IMR-90 (cell line): ENCODE measurements around the gene LINC00305. TPM values are rescaled to one million over a fixed set of nuclear protein-coding genes. Genes with fewer than 3 reads are reported as not detected.

Source experiments
- ATAC-seq: fragments of 200-7000 bp; cut with Tn5 transposase; 2 replicates; pipeline ENCODE4 v1.9.1; 2020; ENCODE audit warnings: low read depth, mild to moderate bottlenecking, moderate library complexity
- BruUV-seq: library from RNA; stranded (reverse); fragments of 400-500 nt; replicated peaks from 2 replicates; lab custom pipeline; 2021; lab: Mats Ljungman, UMichigan
- CTCF ChIA-PET: fragments of 300-600 bp; formaldehyde crosslinking; extraction: SDS; loops from one replicate; lab custom pipeline; 2021; ENCODE audit warnings: antibody characterized with exemption; lab: Yijun Ruan, JAX
- POLR2A ChIA-PET: fragments of 300-600 bp; sonication (Branson Sonifier 250); formaldehyde crosslinking; loops from one replicate; lab custom pipeline; 2022; ENCODE audit warnings: antibody characterized with exemption; ENCODE audit not compliant: unreplicated experiment; lab: Charles Lee
- DNase-seq: peaks from one replicate; pipeline ENCODE4 v3.0.0; 2013
- H2AFZ ChIP-seq: replicated peaks from 2 replicates; pipeline ENCODE3; 2013; ENCODE audit warnings: low read length, mild to moderate bottlenecking; ENCODE audit not compliant: poor library complexity
- H2AK5ac ChIP-seq: 2 replicates; pipeline ENCODE4 v1.6.1; 2013; ENCODE audit warnings: low read depth, low read length, inconsistent platforms
- H2AK9ac ChIP-seq: replicated peaks from 2 replicates; pipeline ENCODE3; 2013; ENCODE audit warnings: mild to moderate bottlenecking, low read depth, low read length, moderate library complexity; ENCODE audit not compliant: poor library complexity
- H2BK120ac ChIP-seq: 2 replicates; pipeline ENCODE4 v1.6.1; 2013; ENCODE audit warnings: low read depth, low read length, inconsistent platforms
- H2BK15ac ChIP-seq: 3 replicates; pipeline ENCODE4 v1.6.1; 2013; ENCODE audit warnings: low read depth, low read length, inconsistent platforms
- H2BK20ac ChIP-seq: 2 replicates; pipeline ENCODE4 v1.6.1; 2013; ENCODE audit warnings: low read depth, mild to moderate bottlenecking, inconsistent platforms, low read length, moderate library complexity
- H2BK5ac ChIP-seq: 2 replicates; pipeline ENCODE4 v1.6.1; 2013; ENCODE audit warnings: mild to moderate bottlenecking, low read depth, low read length, inconsistent platforms; ENCODE audit not compliant: poor library complexity, severe bottlenecking
- H3K14ac ChIP-seq: replicated peaks from 2 replicates; pipeline ENCODE4 v1.6.1; 2013; ENCODE audit warnings: low read depth, low read length, inconsistent platforms
- H3K18ac ChIP-seq: 2 replicates; pipeline ENCODE4 v1.6.1; 2013; ENCODE audit warnings: low read depth, low read length, control low read depth
- H3K23ac ChIP-seq: 2 replicates; pipeline ENCODE4 v1.6.1; 2013; ENCODE audit warnings: low read depth, low read length, inconsistent platforms
- H3K27ac ChIP-seq: 2 replicates; pipeline ENCODE4 v1.5.1; 2013; ENCODE audit warnings: mild to moderate bottlenecking, control low read depth, low read length; ENCODE audit not compliant: insufficient read depth
- H3K27me3 ChIP-seq: 2 replicates; pipeline ENCODE4 v1.6.1; 2013; ENCODE audit warnings: low read length; ENCODE audit not compliant: control insufficient read depth, insufficient read depth
- H3K36me3 ChIP-seq: 2 replicates; pipeline ENCODE4 v1.6.1; 2013; ENCODE audit warnings: low read length, mixed read lengths; ENCODE audit not compliant: control insufficient read depth, insufficient read depth
- H3K4ac ChIP-seq: 2 replicates; pipeline ENCODE4 v1.6.1; 2013; ENCODE audit warnings: low read depth, low read length, inconsistent platforms
- H3K4me1 ChIP-seq: 2 replicates; pipeline ENCODE4 v1.6.1; 2013; ENCODE audit warnings: low read length, mixed read lengths; ENCODE audit not compliant: control insufficient read depth, insufficient read depth
- H3K4me2 ChIP-seq: 2 replicates; pipeline ENCODE4 v1.6.1; 2013; ENCODE audit warnings: low read depth, mild to moderate bottlenecking, control low read depth, low read length, moderate library complexity
- H3K4me3 ChIP-seq: 2 replicates; pipeline ENCODE4 v1.5.1; 2013; ENCODE audit warnings: low read depth, mild to moderate bottlenecking, control low read depth, low read length, moderate library complexity; ENCODE audit not compliant: insufficient read depth
- H3K56ac ChIP-seq: 2 replicates; pipeline ENCODE4 v1.6.1; 2013; ENCODE audit warnings: low read length, inconsistent platforms; ENCODE audit not compliant: insufficient read depth; ENCODE audit errors: extremely low read depth
- H3K79me1 ChIP-seq, 2 experiments: 2 replicates each; pipeline ENCODE4 v1.6.1; 2013; ENCODE audit warnings: low read length in 2 of 2, inconsistent platforms in 1 of 2, low read depth in 1 of 2
- H3K9ac ChIP-seq: 2 replicates; pipeline ENCODE4 v1.6.1; 2013; ENCODE audit warnings: low read depth, low read length, control low read depth
- H3K9me1 ChIP-seq: 2 replicates; pipeline ENCODE4 v1.6.1; 2013; ENCODE audit warnings: low read length, inconsistent platforms; ENCODE audit not compliant: insufficient read depth
- H3K9me3 ChIP-seq: 2 replicates; pipeline ENCODE4 v1.6.1; 2013; ENCODE audit warnings: low read length; ENCODE audit not compliant: control insufficient read depth, insufficient read depth
- H4K20me1 ChIP-seq: 2 replicates; pipeline ENCODE4 v1.6.1; 2013; ENCODE audit warnings: low read length, inconsistent platforms; ENCODE audit not compliant: insufficient read depth
- H4K5ac ChIP-seq: 2 replicates; pipeline ENCODE4 v1.6.1; 2013; ENCODE audit warnings: mild to moderate bottlenecking, low read depth, low read length, control low read depth
- H4K8ac ChIP-seq, 2 experiments: 2 replicates each; pipeline ENCODE4 v1.6.1; 2013; ENCODE audit warnings: low read depth in 2 of 2, low read length in 2 of 2, control low read depth in 1 of 2, inconsistent platforms in 1 of 2
- H4K91ac ChIP-seq: 2 replicates; pipeline ENCODE4 v1.6.1; 2013; ENCODE audit warnings: low read depth, low read length, inconsistent platforms; ENCODE audit not compliant: insufficient read depth
- BHLHE40 ChIP-seq: fragments of 150-350 bp; IDR thresholded peaks from 2 replicates; pipeline ENCODE4 v1.6.1; 2016; ENCODE audit warnings: mild to moderate bottlenecking, low read depth, low read length
- CEBPB ChIP-seq: IDR thresholded peaks from 2 replicates; pipeline ENCODE4 v1.6.1; 2012; ENCODE audit warnings: low read depth, low read length, improper control_type of control experiment
- CHD1 ChIP-seq: IDR thresholded peaks from 2 replicates; pipeline ENCODE4 v1.6.1; 2012; ENCODE audit warnings: low read depth, low read length, improper control_type of control experiment
- ELK1 ChIP-seq: fragments of 150-350 bp; IDR thresholded peaks from 2 replicates; pipeline ENCODE4 v1.6.1; 2016; ENCODE audit warnings: low read depth, mild to moderate bottlenecking, low read length, moderate library complexity, borderline replicate concordance
- FOS ChIP-seq: fragments of 150-350 bp; IDR thresholded peaks from 2 replicates; pipeline ENCODE4 v1.6.1; 2016; ENCODE audit warnings: low read depth, low read length
- MAFK ChIP-seq: IDR thresholded peaks from 2 replicates; pipeline ENCODE4 v1.6.1; 2012; ENCODE audit warnings: low read depth, low read length, improper control_type of control experiment
- MAZ ChIP-seq: IDR thresholded peaks from 2 replicates; pipeline ENCODE4 v1.6.1; 2012; ENCODE audit warnings: low read depth, mild to moderate bottlenecking, low read length, improper control_type of control experiment, moderate library complexity, borderline replicate concordance
- MXI1 ChIP-seq: IDR thresholded peaks from 2 replicates; pipeline ENCODE4 v1.6.1; 2012; ENCODE audit warnings: low read depth, mild to moderate bottlenecking, low read length, moderate library complexity, borderline replicate concordance
- NFE2L2 ChIP-seq: fragments of 150-350 bp; IDR thresholded peaks from 2 replicates; pipeline ENCODE4 v1.6.1; 2016; ENCODE audit warnings: low read depth, mild to moderate bottlenecking, low read length
- POLR2A ChIP-seq: IDR thresholded peaks from 2 replicates; pipeline ENCODE4 v1.6.1; 2012; ENCODE audit warnings: mild to moderate bottlenecking, low read depth, low read length
- RAD21 ChIP-seq: IDR thresholded peaks from 2 replicates; pipeline ENCODE4 v1.6.1; 2012; ENCODE audit warnings: low read length, improper control_type of control experiment
- RCOR1 ChIP-seq: IDR thresholded peaks from 2 replicates; pipeline ENCODE4 v1.6.1; 2012; ENCODE audit warnings: mild to moderate bottlenecking, low read length, improper control_type of control experiment; ENCODE audit not compliant: insufficient replicate concordance
- RFX5 ChIP-seq: IDR thresholded peaks from 2 replicates; pipeline ENCODE4 v1.8.0; 2012; ENCODE audit warnings: low read depth, mild to moderate bottlenecking, low read length, moderate library complexity
- SMC3 ChIP-seq: fragments of 150-350 bp; IDR thresholded peaks from 2 replicates; pipeline ENCODE4 v1.6.1; 2016; ENCODE audit warnings: low read depth, mild to moderate bottlenecking, antibody characterized with exemption, low read length, moderate library complexity
- USF2 ChIP-seq: fragments of 150-350 bp; IDR thresholded peaks from 2 replicates; pipeline ENCODE4 v1.6.1; 2017; ENCODE audit warnings: mild to moderate bottlenecking, antibody characterized with exemption, low read length, low read depth
- WGBS, 2 experiments: methylation state at CpG; one replicate each; pipeline versions ENCODE4 v1.1.5 to v1.1.7; 2013; ENCODE audit warnings: missing lambda C conversion rate in 2 of 2; ENCODE audit not compliant: insufficient read length in 1 of 2; ENCODE audit errors: extremely low coverage in 2 of 2; 5-methylcytosine and 5-hydroxymethylcytosine counted together
- dilution Hi-C: fragments of 300-500 bp; cut with HindIII; formaldehyde crosslinking; loops from one replicate; pipeline ENCODE4 v1.14.3; 2018; ENCODE audit warnings: low sequenced_read_pairs; ENCODE audit not compliant: unreplicated experiment
- in situ Hi-C: fragments of 300-500 bp; cut with MboI; formaldehyde crosslinking; loops from 3 replicates; pipeline ENCODE4 v1.14.3; 2019; ENCODE audit warnings: low sequenced_read_pairs, inconsistent platforms, mixed read lengths
- intact Hi-C: fragments of 100-400 bp; cut with micrococcal nuclease; formaldehyde crosslinking; loops from 2 replicates; pipeline ENCODE4 v1.10.0; 2022
- polyA plus RNA-seq, 3 experiments: library from polyadenylated mRNA; depleted of rRNA; stranded (reverse); fragments of >200 nt; gene quantifications; 2 replicates each; pipeline ENCODE4 v1.2.3, GENCODE V29; 2012; ENCODE audit warnings: low replicate concordance in 1 of 3
- total RNA-seq: library from RNA; depleted of rRNA; stranded (reverse); fragments of >200 nt; gene quantifications from 2 replicates; pipeline ENCODE4 v1.2.3, GENCODE V29; 2012
- TF ChIP-seq, protein P1 (sequence below): conservative IDR thresholded peaks from 2 replicates; pipeline ENCODE4 v1.5.1; 2012; ENCODE audit warnings: mild to moderate bottlenecking, low read depth, low read length, improper control_type of control experiment

The LINC00305 gene
- total and polyA plus RNA-seq, 2 of the 4 experiments (the other 2 are of a cell fraction) = not detected

DNA sequence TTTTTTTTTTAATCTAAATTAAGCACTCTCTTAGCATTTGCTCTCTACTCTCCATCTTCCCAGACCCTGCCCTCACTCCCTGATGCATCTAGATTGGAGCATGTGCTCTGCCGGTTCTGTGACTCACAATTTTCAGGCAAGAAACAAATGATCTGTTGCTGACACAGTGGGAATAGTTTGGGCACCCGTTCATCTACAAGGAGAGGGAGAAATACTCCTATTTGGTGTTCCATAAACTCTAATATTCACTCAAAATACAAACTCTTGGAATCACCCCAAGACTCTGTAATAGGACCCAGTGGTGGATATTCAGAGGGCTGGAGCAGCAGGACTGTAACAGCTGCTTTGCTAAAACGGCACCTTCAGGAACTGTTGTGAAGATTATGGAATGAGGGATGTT lies 37.1 kb upstream of the LINC00305 start:
- H3K4me2 ChIP-seq = no peak overlapping the region
- H3K4me1 ChIP-seq = no peaks in the 10 kb centered on the region
- H3K4ac ChIP-seq = no peak overlapping the region
- ATAC-seq (no peak), DNase-seq (no peak)
- no peak overlapping the region for H2BK120ac ChIP-seq
- H3K9me3 ChIP-seq = peaks cover 11% of the 10 kb centered on the region
- no peak overlapping the region for H3K56ac ChIP-seq
- H4K8ac ChIP-seq = no peak overlapping the region
- no peak overlapping the region for H2AK5ac ChIP-seq
- intact Hi-C loops (no loop called here), dilution Hi-C loops (no loop called here), in situ Hi-C loops (no loop called here)
- H3K14ac ChIP-seq = no peak overlapping the region
- H3K18ac ChIP-seq = no peak overlapping the region
- CTCF ChIA-PET = no interaction called here
- H3K36me3 ChIP-seq = no peaks in the 10 kb centered on the region
- no peak overlapping the region for H2BK20ac ChIP-seq
- no peak overlapping the region for H3K23ac ChIP-seq
- BruUV-seq = no TSS peak
- POLR2A ChIA-PET = no interaction called here
- no peak overlapping the region for H2AK9ac ChIP-seq
- H3K27ac ChIP-seq = no peak overlapping the region
- no peak overlapping the region for H2AFZ ChIP-seq
- H2BK5ac ChIP-seq = no peak overlapping the region
- TF ChIP-seq CHD1 = no peak
- TF ChIP-seq, protein P1, sequence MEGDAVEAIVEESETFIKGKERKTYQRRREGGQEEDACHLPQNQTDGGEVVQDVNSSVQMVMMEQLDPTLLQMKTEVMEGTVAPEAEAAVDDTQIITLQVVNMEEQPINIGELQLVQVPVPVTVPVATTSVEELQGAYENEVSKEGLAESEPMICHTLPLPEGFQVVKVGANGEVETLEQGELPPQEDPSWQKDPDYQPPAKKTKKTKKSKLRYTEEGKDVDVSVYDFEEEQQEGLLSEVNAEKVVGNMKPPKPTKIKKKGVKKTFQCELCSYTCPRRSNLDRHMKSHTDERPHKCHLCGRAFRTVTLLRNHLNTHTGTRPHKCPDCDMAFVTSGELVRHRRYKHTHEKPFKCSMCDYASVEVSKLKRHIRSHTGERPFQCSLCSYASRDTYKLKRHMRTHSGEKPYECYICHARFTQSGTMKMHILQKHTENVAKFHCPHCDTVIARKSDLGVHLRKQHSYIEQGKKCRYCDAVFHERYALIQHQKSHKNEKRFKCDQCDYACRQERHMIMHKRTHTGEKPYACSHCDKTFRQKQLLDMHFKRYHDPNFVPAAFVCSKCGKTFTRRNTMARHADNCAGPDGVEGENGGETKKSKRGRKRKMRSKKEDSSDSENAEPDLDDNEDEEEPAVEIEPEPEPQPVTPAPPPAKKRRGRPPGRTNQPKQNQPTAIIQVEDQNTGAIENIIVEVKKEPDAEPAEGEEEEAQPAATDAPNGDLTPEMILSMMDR = no peak
- no peak for TF ChIP-seq RFX5
- TF ChIP-seq MAZ = no peak
- TF ChIP-seq RAD21 = no peak
- TF ChIP-seq CEBPB = no peak
- no peak for TF ChIP-seq NFE2L2
- no peak for TF ChIP-seq SMC3
- no peak for TF ChIP-seq MXI1
- no peak for TF ChIP-seq USF2
- no peak for TF ChIP-seq BHLHE40
- no peak for TF ChIP-seq FOS
- TF ChIP-seq MAFK = no peak
- TF ChIP-seq ELK1 = no peak
- TF ChIP-seq RCOR1 = no peak
- TF ChIP-seq POLR2A = no peak
- WGBS, 2 experiments = no CpG with 5 or more reads among the region's 3 CpGs
- no peaks in the 10 kb centered on the region for H3K79me1 ChIP-seq
- H4K5ac ChIP-seq = no peak overlapping the region
- no peak overlapping the region for H3K9ac ChIP-seq
- no peak overlapping the region for H3K4me3 ChIP-seq
- H3K9me1 ChIP-seq = no peaks in the 10 kb centered on the region
- no peak overlapping the region for H4K91ac ChIP-seq
- no peaks in the 10 kb centered on the region for H3K27me3 ChIP-seq
- no peaks in the 10 kb centered on the region for H4K20me1 ChIP-seq
- no peak overlapping the region for H2BK15ac ChIP-seq
